HG02870 (cell line): Measurements from ENCODE around the gene ODF2.
"Not testable (repeated sequence)": the region's sequence is repeated elsewhere in the genome, so short reads cannot be mapped to it uniquely, and the experiment has no call there.

Source experiments
- ATAC-seq: cut with Tn5 transposase; IDR thresholded peaks from one replicate; pipeline ENCODE4 v1.9.1; 2021; ENCODE audit warnings: mild to moderate bottlenecking, moderate library complexity; ENCODE audit not compliant: unreplicated experiment

ODF2 gene

DNA sequence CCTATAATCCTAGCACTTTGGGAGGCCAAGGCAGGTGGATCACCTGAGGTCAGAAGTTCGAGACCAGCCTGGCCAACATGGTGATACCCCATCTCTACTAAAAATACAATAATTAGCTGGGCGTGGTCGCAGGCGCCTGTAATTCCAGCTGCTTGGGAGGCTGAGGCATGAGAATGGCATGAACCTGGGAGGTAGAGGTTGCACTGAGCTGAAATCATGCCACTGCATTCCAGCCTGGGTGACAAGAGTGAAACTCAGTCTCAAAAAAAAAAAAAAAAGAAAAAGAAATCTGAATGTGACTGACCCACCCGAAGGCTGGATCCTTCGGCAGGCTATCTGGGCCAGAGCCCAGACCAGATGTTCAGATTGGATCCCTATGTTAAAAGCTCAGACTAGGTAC lies 32.5 kb upstream of the ODF2 start:
- not testable (repeated sequence) for ATAC-seq

DNA sequence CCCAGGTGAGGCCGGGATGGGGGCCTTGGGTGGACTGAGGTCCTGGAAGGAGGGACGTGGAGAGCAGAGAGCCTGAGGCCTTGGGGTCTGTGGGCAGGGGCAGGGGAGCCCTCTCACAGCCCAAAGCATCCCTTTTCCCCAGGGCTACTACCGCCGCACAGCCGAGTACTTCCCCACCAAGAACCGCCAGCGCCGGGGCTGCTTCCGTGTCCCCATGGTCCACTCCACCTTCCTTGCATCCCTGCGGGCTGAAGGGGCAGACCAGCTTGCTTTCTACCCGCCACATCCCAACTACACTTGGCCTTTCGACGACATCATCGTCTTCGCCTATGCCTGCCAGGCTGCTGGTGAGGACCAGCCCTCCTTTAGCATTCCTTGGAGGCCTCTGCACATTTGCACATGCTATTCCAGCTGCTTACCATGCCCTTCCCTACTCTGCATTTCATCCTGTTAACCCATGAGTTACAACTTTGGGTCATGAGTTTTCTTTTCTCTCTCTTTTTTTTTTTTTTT lies 31.5 kb upstream of the ODF2 start:
- no peak for ATAC-seq

DNA sequence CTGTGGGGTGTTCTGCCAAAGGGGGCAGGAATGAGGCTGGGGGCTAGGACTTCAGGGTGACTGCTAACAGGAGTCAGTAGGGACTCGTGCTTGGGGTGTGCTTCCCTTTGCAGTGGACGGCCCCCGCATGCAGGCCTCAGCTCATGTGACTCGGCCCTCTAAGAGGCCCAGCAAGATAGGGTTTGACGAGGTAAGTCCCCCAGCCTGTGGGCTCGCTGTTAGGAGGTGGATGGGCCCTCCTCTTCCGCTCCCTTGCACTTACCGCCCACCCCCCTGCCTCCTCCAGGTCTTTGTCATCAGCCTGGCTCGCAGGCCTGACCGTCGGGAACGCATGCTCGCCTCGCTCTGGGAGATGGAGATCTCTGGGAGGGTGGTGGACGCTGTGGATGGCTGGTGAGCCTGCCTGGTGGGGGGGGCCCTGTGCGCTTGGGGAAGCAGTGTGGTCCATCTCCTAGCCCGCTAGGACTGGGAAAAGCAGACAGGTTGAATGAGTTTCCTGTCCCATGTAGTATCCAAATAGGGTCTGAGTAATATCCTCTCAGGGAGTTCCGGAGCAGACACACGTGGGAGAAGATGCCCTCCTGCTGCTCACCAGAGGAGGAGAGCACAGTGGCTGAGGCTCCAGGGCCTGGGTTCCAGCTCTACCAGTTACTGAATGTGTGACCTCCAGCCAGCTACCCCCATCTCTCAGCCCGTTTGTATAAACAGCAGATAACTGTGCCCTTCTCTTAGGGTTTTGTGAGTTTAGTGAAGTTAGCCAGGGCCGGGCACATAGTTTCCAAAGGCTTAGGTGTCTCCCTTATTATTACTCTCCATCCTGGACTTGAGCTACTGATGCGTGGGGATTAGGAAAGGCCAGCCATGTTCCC lies 26.9 kb upstream of the ODF2 start:
- no peak for ATAC-seq

DNA sequence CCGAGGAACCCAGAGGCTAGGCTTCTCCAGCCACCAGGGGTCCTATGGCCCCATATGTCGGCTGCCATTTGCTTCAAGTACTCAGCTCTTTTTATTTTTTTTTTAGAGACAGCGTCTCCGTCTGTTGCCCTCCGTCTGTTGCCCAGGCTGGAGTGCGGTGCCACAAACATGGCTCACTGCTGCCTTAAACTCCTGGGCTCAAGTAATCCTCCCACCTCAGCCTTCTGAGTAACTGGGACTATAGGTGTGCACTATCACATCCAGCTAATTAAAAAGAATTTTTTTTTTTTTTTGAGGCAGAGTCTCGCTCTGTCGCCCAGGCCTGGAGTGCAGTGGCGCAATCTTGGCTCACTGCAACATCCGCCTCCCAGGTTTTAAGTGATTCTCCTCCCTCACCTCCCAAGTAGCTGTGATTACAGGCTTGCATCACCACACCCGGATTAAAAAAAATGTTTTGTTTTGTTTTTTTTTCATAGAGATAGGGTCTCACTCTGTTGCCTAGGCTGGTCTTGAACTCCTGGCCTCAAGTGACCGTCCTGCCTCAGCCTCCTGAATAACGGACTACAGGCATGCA lies 26.2 kb upstream of the ODF2 start:
- no peak for ATAC-seq

- ATAC-seq = no peak
These were observed 24.6 kb upstream of the ODF2 start for GRCh38 chr9:128431207-128431606.

GRCh38 chr9:128434340-128434739 lies 21.5 kb upstream of the ODF2 start:
- no peak for ATAC-seq

- no peak for ATAC-seq
These were observed 20.2 kb upstream of the ODF2 start for GRCh38 chr9:128435611-128436010.

DNA sequence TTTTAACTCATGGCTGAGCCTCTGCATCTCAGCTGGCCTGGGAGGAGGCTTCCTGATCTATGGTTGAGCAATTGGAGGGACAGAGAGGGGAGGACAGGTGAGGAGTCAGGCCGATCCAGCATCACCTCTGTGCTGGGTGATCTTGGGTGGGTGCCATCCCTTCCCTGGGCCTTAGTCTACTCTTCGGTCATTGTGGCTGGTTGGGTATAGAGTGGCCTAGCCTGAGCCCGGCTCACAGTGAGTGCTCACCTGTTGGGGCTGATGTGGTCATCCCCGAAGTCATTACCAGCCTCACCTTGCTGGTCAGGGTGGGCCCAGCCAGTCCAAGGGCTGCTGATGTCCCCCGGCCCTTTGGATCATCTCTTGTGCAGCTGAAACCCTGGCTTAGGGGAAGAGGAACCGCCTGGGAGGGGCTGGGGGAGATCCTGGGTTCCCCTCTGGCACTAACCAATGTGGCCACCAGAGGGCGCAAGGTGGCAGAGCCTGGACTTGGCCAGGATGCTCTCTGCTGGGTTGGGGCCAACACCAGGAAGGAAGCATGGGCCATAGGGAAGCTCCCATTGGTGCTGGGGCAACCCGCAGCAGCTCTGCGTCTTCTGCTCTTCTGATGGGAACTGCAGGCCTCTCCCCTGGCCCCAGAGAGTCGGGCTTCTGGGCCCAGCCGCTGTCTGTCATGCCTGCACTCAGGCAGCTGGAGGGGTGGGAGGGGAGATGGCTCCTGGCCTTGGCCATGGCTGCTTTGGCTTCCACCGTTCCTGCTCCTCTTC lies 17.3 kb upstream of the ODF2 start:
- no peak for ATAC-seq

DNA sequence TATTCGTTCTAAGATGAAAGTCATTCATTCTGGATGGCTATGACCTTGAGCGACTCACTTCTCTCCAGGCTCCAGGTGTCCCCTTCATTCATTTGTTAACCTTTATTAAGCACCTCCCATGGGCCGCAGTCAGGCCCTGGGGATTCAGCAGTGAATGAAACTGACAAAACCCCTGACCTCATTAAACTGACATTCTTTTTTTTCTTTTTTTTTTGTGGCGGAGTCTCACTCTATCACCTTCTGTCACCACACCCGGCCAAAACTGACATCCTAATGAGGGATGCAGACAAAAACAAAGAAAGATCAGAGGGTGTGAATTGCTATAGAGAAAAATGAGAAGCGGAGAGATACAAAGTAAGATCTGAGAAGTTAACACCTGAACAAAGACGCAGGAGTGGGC lies 16.5 kb upstream of the ODF2 start:
- ATAC-seq = no peak

GRCh38 chr9:128442150-128442549 lies 13.7 kb upstream of the ODF2 start:
- no peak for ATAC-seq

DNA sequence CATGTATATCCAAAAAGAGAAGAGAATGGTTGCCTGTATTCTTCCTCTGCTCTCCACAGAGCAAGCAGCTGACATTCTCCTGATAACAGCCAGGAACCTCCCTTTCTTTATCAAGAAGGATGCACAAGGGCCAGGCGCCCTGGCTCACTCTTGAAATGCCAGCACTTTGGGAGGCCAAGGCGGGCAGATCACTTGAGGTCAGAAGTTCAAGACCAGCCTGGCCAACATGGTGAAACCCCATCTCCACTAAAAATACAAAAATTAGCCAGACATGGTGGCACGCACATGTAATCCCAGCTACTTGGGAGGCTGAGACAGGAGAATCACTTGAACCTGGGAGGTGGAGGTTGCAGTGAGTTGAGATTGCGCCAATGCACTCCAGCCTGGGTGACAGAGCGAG lies 9.3 kb upstream of the ODF2 start:
- ATAC-seq = not testable (repeated sequence)

GRCh38 chr9:128448746-128449145 lies 7.1 kb upstream of the ODF2 start:
- ATAC-seq = no peak

DNA sequence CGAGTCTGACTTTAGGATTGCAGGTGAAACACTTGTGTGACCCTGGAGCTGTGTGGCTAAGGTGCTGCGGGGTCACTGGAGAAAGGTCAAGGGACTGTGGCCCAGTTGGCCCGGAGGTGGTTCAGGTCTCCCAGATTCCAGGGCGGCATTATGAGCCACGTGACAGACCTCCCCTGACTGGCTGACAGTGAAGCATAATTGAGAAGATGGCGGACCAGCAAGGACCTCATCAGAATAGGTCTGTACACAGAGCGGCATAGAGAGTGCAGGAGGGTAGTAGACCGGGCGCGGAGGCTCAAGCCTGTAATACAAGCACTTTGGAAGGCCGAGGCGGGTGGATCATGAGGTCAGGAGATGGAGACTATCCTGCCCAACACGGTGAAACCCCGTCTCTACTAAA lies 815 bp upstream of the ODF2 start:
- no peak for ATAC-seq

DNA sequence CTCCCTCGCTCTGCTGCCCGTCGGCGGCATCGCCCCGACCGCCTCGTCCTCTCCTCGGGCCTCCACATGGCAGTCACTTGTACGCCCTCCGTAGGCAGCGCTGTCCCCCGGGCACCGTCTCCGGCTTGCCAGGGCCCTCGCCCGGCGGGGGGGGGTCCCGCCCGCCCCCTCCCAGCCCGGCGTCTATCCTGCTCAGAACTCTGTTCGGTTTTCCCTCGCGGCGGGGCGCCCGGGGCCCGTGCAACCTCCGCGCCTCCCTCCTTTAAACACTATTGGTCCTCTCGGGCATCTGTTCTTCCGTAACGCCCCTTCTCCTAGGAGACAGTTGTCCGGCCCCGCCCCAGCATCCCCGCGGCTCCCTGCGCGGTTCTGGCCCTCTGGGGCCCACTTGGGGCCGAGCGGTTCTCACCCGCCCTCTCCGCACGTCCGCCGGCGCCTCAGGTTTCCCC lies 831 bp downstream of the ODF2 start:
- peak; percentile 62 for ATAC-seq

DNA sequence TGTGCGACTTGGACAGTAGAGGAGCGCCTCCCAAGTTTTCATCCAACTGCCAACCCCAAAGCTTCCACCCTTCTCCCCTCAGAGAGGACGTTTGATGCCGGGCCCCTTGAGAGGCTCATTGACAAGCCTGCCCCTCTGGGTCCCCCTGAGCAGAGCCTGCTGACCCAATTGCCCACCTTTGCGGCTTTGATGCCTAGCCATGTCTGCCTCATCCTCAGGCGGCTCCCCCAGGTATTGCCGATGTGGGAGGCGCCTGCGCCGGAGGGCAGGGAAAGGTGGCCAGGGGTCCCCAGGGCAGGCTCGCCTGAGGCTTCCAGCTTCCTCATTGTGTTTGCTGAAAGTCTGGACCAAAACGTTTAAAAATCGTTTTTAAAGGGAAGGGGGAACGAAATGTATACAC lies 1.4 kb downstream of the ODF2 start:
- no peak for ATAC-seq

DNA sequence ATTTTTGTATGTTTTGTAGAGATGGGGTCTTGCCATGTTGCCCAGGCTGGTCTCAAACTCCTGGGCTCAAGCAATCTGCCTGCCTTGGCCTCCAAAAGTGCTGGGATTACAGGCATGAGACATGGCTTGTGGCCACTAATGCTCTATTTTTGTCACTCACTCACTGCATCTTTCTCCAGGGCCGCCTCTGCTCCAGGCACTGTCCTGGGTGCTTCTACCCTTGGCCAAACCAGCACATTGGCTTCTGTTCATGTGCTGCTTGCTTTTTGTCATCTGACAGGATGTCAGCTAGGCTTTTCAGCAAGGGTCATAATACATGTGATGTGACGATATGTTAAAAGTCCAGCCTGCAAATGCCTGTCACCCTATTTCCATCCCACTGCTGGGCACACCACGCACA lies 3.2 kb downstream of the ODF2 start:
- ATAC-seq = no peak

DNA sequence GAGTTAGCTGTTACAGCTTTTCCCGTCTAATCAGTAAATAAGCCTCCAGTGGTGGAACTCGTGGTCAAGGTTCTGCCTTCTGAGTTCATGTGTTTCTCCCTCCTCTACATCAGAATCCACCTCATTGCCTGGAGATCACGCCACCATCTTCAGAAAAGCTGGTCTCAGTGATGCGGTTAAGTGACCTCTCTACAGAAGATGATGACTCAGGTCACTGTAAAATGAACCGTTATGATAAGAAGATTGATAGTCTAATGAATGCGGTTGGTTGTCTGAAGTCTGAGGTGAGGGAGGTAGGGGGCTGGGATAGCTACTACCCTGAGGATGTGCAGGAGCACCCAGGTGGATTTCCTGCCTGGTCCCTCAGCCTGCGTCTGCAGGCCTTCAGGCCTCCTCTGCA lies 13.3 kb downstream of the ODF2 start:
- no peak for ATAC-seq

DNA sequence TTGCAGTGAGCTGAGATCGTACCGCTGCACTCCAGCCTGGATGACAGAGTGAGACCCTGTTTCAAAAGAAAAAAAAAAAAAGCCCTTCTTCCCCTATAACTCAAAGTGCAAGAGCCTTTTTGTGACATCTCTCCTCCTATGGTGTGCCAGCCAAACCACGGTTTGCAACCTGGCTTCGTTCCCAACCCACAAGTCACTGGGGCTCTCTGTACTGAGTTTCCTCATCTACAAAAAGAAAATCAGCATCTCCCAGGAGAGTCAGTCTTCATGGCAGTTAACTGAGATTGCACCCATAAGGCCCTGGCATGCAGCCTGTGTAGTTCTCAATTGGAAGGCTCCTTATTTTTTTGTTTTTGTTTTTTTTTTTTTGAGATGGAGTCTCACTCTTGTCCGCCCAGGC lies 14.8 kb downstream of the ODF2 start:
- no peak for ATAC-seq

- no peak for ATAC-seq
These were observed 17.3 kb downstream of the ODF2 start for GRCh38 chr9:128473104-128473503.

DNA sequence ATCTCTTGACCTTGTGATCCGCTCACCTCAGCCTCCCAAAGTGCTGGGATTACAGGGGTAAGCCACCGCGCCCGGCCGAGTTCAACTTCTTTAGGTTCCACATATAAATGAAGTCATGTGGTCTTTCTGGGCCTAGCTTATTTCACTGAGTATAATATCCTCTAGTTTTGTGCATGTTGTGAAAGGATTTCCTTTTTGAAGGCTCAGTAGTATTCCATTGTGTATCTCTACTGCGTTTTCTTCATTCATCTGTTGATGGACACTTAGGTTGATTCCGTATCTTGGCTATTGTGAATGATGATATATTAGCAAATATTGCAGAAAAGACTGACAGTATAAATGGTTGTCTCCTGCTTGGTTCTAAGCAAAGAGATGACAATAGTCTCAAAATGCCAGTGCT lies 20.1 kb downstream of the ODF2 start:
- no peak for ATAC-seq

DNA sequence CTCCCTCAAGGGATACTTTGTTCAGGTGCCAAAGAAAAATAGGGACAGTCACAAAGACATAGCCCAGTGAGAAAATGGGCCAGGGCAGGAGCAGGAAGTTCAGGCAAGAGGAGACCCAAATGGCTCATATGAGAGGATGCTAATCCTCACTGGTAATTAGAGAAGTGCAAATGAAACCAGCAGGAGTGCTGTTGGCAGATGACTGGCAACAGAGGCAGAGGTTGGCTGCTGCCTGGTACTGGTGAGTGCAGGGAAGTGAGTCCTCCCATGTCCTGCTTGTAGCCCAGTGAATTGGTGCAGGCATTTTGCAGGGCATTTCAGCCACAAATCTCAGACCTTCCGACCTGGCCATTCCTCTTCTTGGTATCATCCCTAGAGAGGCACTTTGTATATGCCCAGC lies 23.5 kb downstream of the ODF2 start:
- no peak for ATAC-seq

- ATAC-seq = no peak
These were observed 25.8 kb downstream of the ODF2 start for GRCh38 chr9:128481561-128481960.
